IMR-90 (cell line): ENCODE data around the gene PPP5C. TPM values are rescaled to one million over a fixed set of nuclear protein-coding genes. Genes with fewer than 3 reads are reported as not detected.

Source experiments
- ATAC-seq: fragments of 200-7000 bp; cut with Tn5 transposase; 2 replicates; pipeline ENCODE4 v1.9.1; 2020; ENCODE audit warnings: low read depth, mild to moderate bottlenecking, moderate library complexity
- BruUV-seq: library from RNA; stranded (reverse); fragments of 400-500 nt; replicated peaks from 2 replicates; lab custom pipeline; 2021; lab: Mats Ljungman, UMichigan
- CTCF ChIA-PET: fragments of 300-600 bp; formaldehyde crosslinking; extraction: SDS; loops from one replicate; lab custom pipeline; 2021; ENCODE audit warnings: antibody characterized with exemption; lab: Yijun Ruan, JAX
- POLR2A ChIA-PET: fragments of 300-600 bp; sonication (Branson Sonifier 250); formaldehyde crosslinking; loops from one replicate; lab custom pipeline; 2022; ENCODE audit warnings: antibody characterized with exemption; ENCODE audit not compliant: unreplicated experiment; lab: Charles Lee
- DNase-seq: peaks from one replicate; pipeline ENCODE4 v3.0.0; 2013
- H2AFZ ChIP-seq: replicated peaks from 2 replicates; pipeline ENCODE3; 2013; ENCODE audit warnings: low read length, mild to moderate bottlenecking; ENCODE audit not compliant: poor library complexity
- H2AK5ac ChIP-seq: 2 replicates; pipeline ENCODE4 v1.6.1; 2013; ENCODE audit warnings: low read depth, low read length, inconsistent platforms
- H2AK9ac ChIP-seq: replicated peaks from 2 replicates; pipeline ENCODE3; 2013; ENCODE audit warnings: mild to moderate bottlenecking, low read depth, low read length, moderate library complexity; ENCODE audit not compliant: poor library complexity
- H2BK120ac ChIP-seq: 2 replicates; pipeline ENCODE4 v1.6.1; 2013; ENCODE audit warnings: low read depth, low read length, inconsistent platforms
- H2BK15ac ChIP-seq: 3 replicates; pipeline ENCODE4 v1.6.1; 2013; ENCODE audit warnings: low read depth, low read length, inconsistent platforms
- H2BK20ac ChIP-seq: 2 replicates; pipeline ENCODE4 v1.6.1; 2013; ENCODE audit warnings: low read depth, mild to moderate bottlenecking, inconsistent platforms, low read length, moderate library complexity
- H2BK5ac ChIP-seq: 2 replicates; pipeline ENCODE4 v1.6.1; 2013; ENCODE audit warnings: mild to moderate bottlenecking, low read depth, low read length, inconsistent platforms; ENCODE audit not compliant: poor library complexity, severe bottlenecking
- H3K14ac ChIP-seq: replicated peaks from 2 replicates; pipeline ENCODE4 v1.6.1; 2013; ENCODE audit warnings: low read depth, low read length, inconsistent platforms
- H3K18ac ChIP-seq: 2 replicates; pipeline ENCODE4 v1.6.1; 2013; ENCODE audit warnings: low read depth, low read length, control low read depth
- H3K23ac ChIP-seq: 2 replicates; pipeline ENCODE4 v1.6.1; 2013; ENCODE audit warnings: low read depth, low read length, inconsistent platforms
- H3K27ac ChIP-seq: 2 replicates; pipeline ENCODE4 v1.5.1; 2013; ENCODE audit warnings: mild to moderate bottlenecking, control low read depth, low read length; ENCODE audit not compliant: insufficient read depth
- H3K27me3 ChIP-seq: 2 replicates; pipeline ENCODE4 v1.6.1; 2013; ENCODE audit warnings: low read length; ENCODE audit not compliant: control insufficient read depth, insufficient read depth
- H3K36me3 ChIP-seq: 2 replicates; pipeline ENCODE4 v1.6.1; 2013; ENCODE audit warnings: low read length, mixed read lengths; ENCODE audit not compliant: control insufficient read depth, insufficient read depth
- H3K4ac ChIP-seq: 2 replicates; pipeline ENCODE4 v1.6.1; 2013; ENCODE audit warnings: low read depth, low read length, inconsistent platforms
- H3K4me1 ChIP-seq: 2 replicates; pipeline ENCODE4 v1.6.1; 2013; ENCODE audit warnings: low read length, mixed read lengths; ENCODE audit not compliant: control insufficient read depth, insufficient read depth
- H3K4me2 ChIP-seq: 2 replicates; pipeline ENCODE4 v1.6.1; 2013; ENCODE audit warnings: low read depth, mild to moderate bottlenecking, control low read depth, low read length, moderate library complexity
- H3K4me3 ChIP-seq: 2 replicates; pipeline ENCODE4 v1.5.1; 2013; ENCODE audit warnings: low read depth, mild to moderate bottlenecking, control low read depth, low read length, moderate library complexity; ENCODE audit not compliant: insufficient read depth
- H3K56ac ChIP-seq: 2 replicates; pipeline ENCODE4 v1.6.1; 2013; ENCODE audit warnings: low read length, inconsistent platforms; ENCODE audit not compliant: insufficient read depth; ENCODE audit errors: extremely low read depth
- H3K79me1 ChIP-seq, 2 experiments: 2 replicates each; pipeline ENCODE4 v1.6.1; 2013; ENCODE audit warnings: low read length in 2 of 2, inconsistent platforms in 1 of 2, low read depth in 1 of 2
- H3K9ac ChIP-seq: 2 replicates; pipeline ENCODE4 v1.6.1; 2013; ENCODE audit warnings: low read depth, low read length, control low read depth
- H3K9me1 ChIP-seq: 2 replicates; pipeline ENCODE4 v1.6.1; 2013; ENCODE audit warnings: low read length, inconsistent platforms; ENCODE audit not compliant: insufficient read depth
- H3K9me3 ChIP-seq: 2 replicates; pipeline ENCODE4 v1.6.1; 2013; ENCODE audit warnings: low read length; ENCODE audit not compliant: control insufficient read depth, insufficient read depth
- H4K20me1 ChIP-seq: 2 replicates; pipeline ENCODE4 v1.6.1; 2013; ENCODE audit warnings: low read length, inconsistent platforms; ENCODE audit not compliant: insufficient read depth
- H4K5ac ChIP-seq: 2 replicates; pipeline ENCODE4 v1.6.1; 2013; ENCODE audit warnings: mild to moderate bottlenecking, low read depth, low read length, control low read depth
- H4K8ac ChIP-seq, 2 experiments: 2 replicates each; pipeline ENCODE4 v1.6.1; 2013; ENCODE audit warnings: low read depth in 2 of 2, low read length in 2 of 2, control low read depth in 1 of 2, inconsistent platforms in 1 of 2
- H4K91ac ChIP-seq: 2 replicates; pipeline ENCODE4 v1.6.1; 2013; ENCODE audit warnings: low read depth, low read length, inconsistent platforms; ENCODE audit not compliant: insufficient read depth
- BHLHE40 ChIP-seq: fragments of 150-350 bp; IDR thresholded peaks from 2 replicates; pipeline ENCODE4 v1.6.1; 2016; ENCODE audit warnings: mild to moderate bottlenecking, low read depth, low read length
- CEBPB ChIP-seq: IDR thresholded peaks from 2 replicates; pipeline ENCODE4 v1.6.1; 2012; ENCODE audit warnings: low read depth, low read length, improper control_type of control experiment
- CHD1 ChIP-seq: IDR thresholded peaks from 2 replicates; pipeline ENCODE4 v1.6.1; 2012; ENCODE audit warnings: low read depth, low read length, improper control_type of control experiment
- CTCF ChIP-seq: conservative IDR thresholded peaks from 2 replicates; pipeline ENCODE4 v1.5.1; 2012; ENCODE audit warnings: mild to moderate bottlenecking, low read depth, low read length, improper control_type of control experiment
- FOS ChIP-seq: fragments of 150-350 bp; IDR thresholded peaks from 2 replicates; pipeline ENCODE4 v1.6.1; 2016; ENCODE audit warnings: low read depth, low read length
- MAFK ChIP-seq: IDR thresholded peaks from 2 replicates; pipeline ENCODE4 v1.6.1; 2012; ENCODE audit warnings: low read depth, low read length, improper control_type of control experiment
- MAZ ChIP-seq: IDR thresholded peaks from 2 replicates; pipeline ENCODE4 v1.6.1; 2012; ENCODE audit warnings: low read depth, mild to moderate bottlenecking, low read length, improper control_type of control experiment, moderate library complexity, borderline replicate concordance
- MXI1 ChIP-seq: IDR thresholded peaks from 2 replicates; pipeline ENCODE4 v1.6.1; 2012; ENCODE audit warnings: low read depth, mild to moderate bottlenecking, low read length, moderate library complexity, borderline replicate concordance
- POLR2A ChIP-seq: IDR thresholded peaks from 2 replicates; pipeline ENCODE4 v1.6.1; 2012; ENCODE audit warnings: mild to moderate bottlenecking, low read depth, low read length
- RCOR1 ChIP-seq: IDR thresholded peaks from 2 replicates; pipeline ENCODE4 v1.6.1; 2012; ENCODE audit warnings: mild to moderate bottlenecking, low read length, improper control_type of control experiment; ENCODE audit not compliant: insufficient replicate concordance
- RFX5 ChIP-seq: IDR thresholded peaks from 2 replicates; pipeline ENCODE4 v1.8.0; 2012; ENCODE audit warnings: low read depth, mild to moderate bottlenecking, low read length, moderate library complexity
- SMC3 ChIP-seq: fragments of 150-350 bp; IDR thresholded peaks from 2 replicates; pipeline ENCODE4 v1.6.1; 2016; ENCODE audit warnings: low read depth, mild to moderate bottlenecking, antibody characterized with exemption, low read length, moderate library complexity
- USF2 ChIP-seq: fragments of 150-350 bp; IDR thresholded peaks from 2 replicates; pipeline ENCODE4 v1.6.1; 2017; ENCODE audit warnings: mild to moderate bottlenecking, antibody characterized with exemption, low read length, low read depth
- WGBS, 2 experiments: methylation state at CpG; one replicate each; pipeline versions ENCODE4 v1.1.5 to v1.1.7; 2013; ENCODE audit warnings: missing lambda C conversion rate in 2 of 2; ENCODE audit not compliant: insufficient read length in 1 of 2; ENCODE audit errors: extremely low coverage in 2 of 2; 5-methylcytosine and 5-hydroxymethylcytosine counted together
- dilution Hi-C: fragments of 300-500 bp; cut with HindIII; formaldehyde crosslinking; loops from one replicate; pipeline ENCODE4 v1.14.3; 2018; ENCODE audit warnings: low sequenced_read_pairs; ENCODE audit not compliant: unreplicated experiment
- in situ Hi-C: fragments of 300-500 bp; cut with MboI; formaldehyde crosslinking; loops from 3 replicates; pipeline ENCODE4 v1.14.3; 2019; ENCODE audit warnings: low sequenced_read_pairs, inconsistent platforms, mixed read lengths
- intact Hi-C: fragments of 100-400 bp; cut with micrococcal nuclease; formaldehyde crosslinking; loops from 2 replicates; pipeline ENCODE4 v1.10.0; 2022
- polyA plus RNA-seq, 3 experiments: library from polyadenylated mRNA; depleted of rRNA; stranded (reverse); fragments of >200 nt; gene quantifications; 2 replicates each; pipeline ENCODE4 v1.2.3, GENCODE V29; 2012; ENCODE audit warnings: low replicate concordance in 1 of 3
- total RNA-seq: library from RNA; depleted of rRNA; stranded (reverse); fragments of >200 nt; gene quantifications from 2 replicates; pipeline ENCODE4 v1.2.3, GENCODE V29; 2012

PPP5C gene
- total and polyA plus RNA-seq, 2 of the 4 experiments (the other 2 are of a cell fraction), result 80.5 to 128 TPM

GRCh38 chr19:46330319-46330918, 16.5 kb upstream of the PPP5C start:
- Histone ChIP-seq H3K18ac (no peak overlapping the region), H2AK9ac (no peak overlapping the region), H3K36me3 (no peaks in the 10 kb centered on the region), H3K9me1 (no peaks in the 10 kb centered on the region), H3K56ac (no peak overlapping the region), H2BK20ac (no peak overlapping the region), H4K91ac (no peak overlapping the region), H4K5ac (no peak overlapping the region), H2BK5ac (no peak overlapping the region), H2BK120ac (no peak overlapping the region), H2BK15ac (no peak overlapping the region), H3K79me1 (no peaks in the 10 kb centered on the region), H3K4me3 (no peak overlapping the region), H3K14ac (no peak overlapping the region), H2AFZ (no peak overlapping the region), H3K23ac (no peak overlapping the region), H4K20me1 (no peaks in the 10 kb centered on the region), H2AK5ac (no peak overlapping the region), H3K27me3 (no peaks in the 10 kb centered on the region; the same call in 1 of the 2 replicates), H3K4me2 (no peak overlapping the region), H3K27ac (no peak overlapping the region), H4K8ac (no peak overlapping the region), H3K9me3 (peaks cover 16% of the 10 kb centered on the region), H3K9ac (no peak overlapping the region), H3K4me1 (no peaks in the 10 kb centered on the region), H3K4ac (no peak overlapping the region)
- dilution Hi-C loops, result no loop called here
- DNase-seq (no peak), ATAC-seq (no peak)
- WGBS, 2 experiments, result 54 to 100% methylated on average over 2 of the region's 2 CpGs
- in situ Hi-C loops, result no loop called here
- intact Hi-C loops, result no loop called here
- POLR2A ChIA-PET, result no interaction called here
- TF ChIP-seq RCOR1 (no peak), MAFK (no peak), CEBPB (no peak), CTCF (no peak), MAZ (no peak), RFX5 (no peak), BHLHE40 (no peak), POLR2A (no peak), MXI1 (no peak), CHD1 (no peak), FOS (no peak), USF2 (no peak), SMC3 (no peak)
- BruUV-seq, result no TSS peak
- CTCF ChIA-PET, result no interaction called here
